MCF 10A (cell line): ENCODE measurements around the gene PLAGL1. TPM values are rescaled to one million over a fixed set of nuclear protein-coding genes. Genes with fewer than 3 reads are reported as not detected.

ENCODE experiments used
- BruUV-seq: library from RNA; stranded (reverse); fragments of 400-500 nt; replicated peaks from 2 replicates; lab custom pipeline; 2021; lab: Mats Ljungman, UMichigan
- CTCF ChIA-PET: fragments of 300-600 bp; sonication (Branson Sonifier 250); formaldehyde crosslinking; extraction: SDS; loops from one replicate; lab custom pipeline; 2021; ENCODE audit warnings: antibody characterized with exemption, inconsistent platforms; lab: Yijun Ruan, JAX
- POLR2A ChIA-PET: fragments of 300-600, 350-650 bp; sonication (Branson Sonifier 250); formaldehyde crosslinking; extraction: SDS; loops from one replicate; lab custom pipeline; 2020; ENCODE audit warnings: antibody characterized with exemption, inconsistent platforms; lab: Yijun Ruan, JAX
- DNase-seq: peaks from one replicate; pipeline ENCODE4 v3.0.0-alpha.2; 2018; ENCODE audit not compliant: unreplicated experiment
- H3K27ac Mint-ChIP-seq: one replicate; pipeline ENCODE4 v1.8.0; 2022; ENCODE audit warnings: mild to moderate bottlenecking, low read depth, mixed read lengths; ENCODE audit not compliant: unreplicated experiment
- H3K27me3 Mint-ChIP-seq: one replicate; pipeline ENCODE4 v1.8.0; 2022; ENCODE audit warnings: mixed read lengths; ENCODE audit not compliant: insufficient read depth, unreplicated experiment
- H3K36me3 Mint-ChIP-seq: one replicate; pipeline ENCODE4 v1.8.0; 2022; ENCODE audit warnings: mild to moderate bottlenecking, moderate library complexity, mixed read lengths; ENCODE audit not compliant: insufficient read depth, unreplicated experiment
- H3K4me1 Mint-ChIP-seq: one replicate; pipeline ENCODE4 v1.8.0; 2022; ENCODE audit warnings: mixed read lengths; ENCODE audit not compliant: insufficient read depth, unreplicated experiment
- H3K4me3 Mint-ChIP-seq: one replicate; pipeline ENCODE4 v1.8.0; 2022; ENCODE audit warnings: mild to moderate bottlenecking, moderate library complexity, mixed read lengths; ENCODE audit not compliant: unreplicated experiment
- H3K9me3 Mint-ChIP-seq: one replicate; pipeline ENCODE4 v1.8.0; 2022; ENCODE audit warnings: mixed read lengths; ENCODE audit not compliant: unreplicated experiment
- CTCF ChIP-seq: fragments of 200-600 bp; IDR thresholded peaks from one replicate; pipeline ENCODE4 v1.8.0; 2022; ENCODE audit warnings: antibody characterized with exemption, mild to moderate bottlenecking; ENCODE audit not compliant: unreplicated experiment
- intact Hi-C: fragments of 100-400 bp; cut with micrococcal nuclease; formaldehyde crosslinking; loops from 2 replicates; pipeline ENCODE4 v1.14.1; 2022
- total RNA-seq: library from RNA; stranded (reverse); gene quantifications from 2 replicates; pipeline ENCODE4 v1.2.3, GENCODE V29; 2022

PLAGL1 gene
- total RNA-seq, 1 experiment from 2014 or later = 52.1 TPM

GRCh38 chr6:143953922-143954321 lies 54.1 kb downstream of the PLAGL1 start:
- BruUV-seq = no TSS peak
- no peak overlapping the region for H3K4me3 Mint-ChIP-seq
- CTCF ChIA-PET = interaction anchor here (1.2 to 5.0 kb wide), 3 partner anchors 10 to 16 kb away, joined by 3 to 21 read pairs (median 11); no protein-coding TSS in a partner anchor

GRCh38 chr6:143952947-143953701 lies 54.9 kb downstream of the PLAGL1 start:
- BruUV-seq = no TSS peak
- no peak overlapping the region for H3K27ac Mint-ChIP-seq
- DNase-seq = no peak
- H3K4me1 Mint-ChIP-seq = no peaks in the 10 kb centered on the region
- ChIA-PET POLR2A (interaction anchor here (0.9 kb wide), 1 partner anchor 14 kb away, joined by 3 read pairs; no protein-coding TSS in a partner anchor), CTCF (interaction anchor here (0.6 to 5.0 kb wide), 5 partner anchors 9 to 61 kb away, joined by 3 to 21 read pairs (median 3); no protein-coding TSS in a partner anchor)
- no peak for TF ChIP-seq CTCF
- no peak overlapping the region for H3K4me3 Mint-ChIP-seq
- no peaks in the 10 kb centered on the region for H3K9me3 Mint-ChIP-seq
- H3K27me3 Mint-ChIP-seq = no peaks in the 10 kb centered on the region
- intact Hi-C loops = no loop called here
- H3K36me3 Mint-ChIP-seq = peaks cover 6% of the 10 kb centered on the region

More at GRCh38 chr6:143953922-143954321, 54.1 kb downstream of the PLAGL1 start:
- Mint-ChIP-seq H3K4me1 (no peaks in the 10 kb centered on the region), H3K27me3 (no peaks in the 10 kb centered on the region), H3K36me3 (peaks cover 3% of the 10 kb centered on the region), H3K9me3 (no peaks in the 10 kb centered on the region), H3K27ac (no peak overlapping the region)
- intact Hi-C loops = no loop called here
- POLR2A ChIA-PET = interaction anchor here (0.9 kb wide), 1 partner anchor 13 kb away, joined by 3 read pairs; no protein-coding TSS in a partner anchor
- no peak for DNase-seq
- TF ChIP-seq CTCF = no peak

DNA sequence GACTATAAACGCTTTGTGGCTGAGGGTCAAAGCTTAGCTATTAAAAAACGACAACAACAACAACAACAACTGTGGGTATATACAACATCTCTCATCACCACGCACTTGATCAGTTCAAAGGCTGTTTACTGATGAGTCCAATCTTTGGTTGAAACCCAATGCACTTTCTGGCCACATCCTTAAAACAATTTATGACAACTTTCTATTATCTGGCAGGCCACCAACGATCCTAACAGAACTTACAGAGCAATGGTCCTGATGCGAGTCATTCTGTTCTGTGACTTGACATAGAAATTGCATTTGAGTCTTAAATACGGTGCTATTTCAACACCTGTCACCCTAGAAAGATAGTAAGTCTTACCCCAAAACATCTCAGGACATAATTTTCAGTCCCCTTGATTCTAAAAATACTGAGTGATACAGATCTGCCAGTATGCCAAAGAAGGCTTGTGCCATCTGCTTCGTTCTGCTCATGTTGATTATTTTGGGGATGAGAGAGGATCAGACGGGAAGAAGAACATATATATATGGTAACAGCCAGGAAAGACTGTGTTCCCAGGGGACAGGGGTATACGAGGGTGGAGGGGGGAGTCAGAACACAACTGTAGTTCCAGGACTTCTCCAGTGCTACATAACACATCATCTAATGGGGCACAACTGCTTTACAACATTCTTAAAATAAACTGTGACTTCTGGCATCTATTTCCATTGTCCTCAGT lies 55.8 kb downstream of the PLAGL1 start:
- Mint-ChIP-seq H3K27me3 (no peaks in the 10 kb centered on the region), H3K4me3 (no peak overlapping the region), H3K36me3 (peaks cover 6% of the 10 kb centered on the region), H3K9me3 (no peaks in the 10 kb centered on the region), H3K27ac (no peak overlapping the region), H3K4me1 (no peaks in the 10 kb centered on the region)
- no TSS peak for BruUV-seq
- intact Hi-C loops = no loop called here
- CTCF ChIA-PET = interaction anchor here (0.6 to 5.0 kb wide), 6 partner anchors 8 to 62 kb away, joined by 3 to 27 read pairs (median 8); no protein-coding TSS in a partner anchor
- TF ChIP-seq CTCF = no peak
- POLR2A ChIA-PET = no interaction called here
- no peak for DNase-seq

DNA sequence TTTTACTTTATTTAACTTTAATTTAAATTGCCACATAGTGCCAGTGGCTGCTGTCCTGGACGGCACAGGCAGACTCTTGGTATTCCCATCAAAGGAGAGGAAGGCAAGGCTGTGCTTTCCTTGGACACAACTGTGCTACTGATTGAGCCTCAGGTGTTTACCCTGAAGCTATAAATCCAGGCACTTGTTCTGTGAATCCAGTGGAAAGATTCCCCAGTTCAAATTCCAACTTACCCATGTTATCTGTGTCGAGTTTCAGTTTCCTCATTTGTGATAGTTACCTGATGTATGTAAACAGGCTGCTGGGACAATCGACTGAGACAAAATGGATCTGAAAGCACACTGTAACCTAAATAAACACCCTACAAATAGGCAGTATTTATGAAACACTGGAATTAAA lies 57.2 kb downstream of the PLAGL1 start:
- TF ChIP-seq CTCF = no peak
- H3K4me3 Mint-ChIP-seq = no peak overlapping the region
- ChIA-PET POLR2A (interaction anchor here (0.8 kb wide), 1 partner anchor 99 kb away, joined by 3 read pairs; no protein-coding TSS in a partner anchor), CTCF (interaction anchor here (0.6 to 4.3 kb wide), 3 partner anchors 9 to 1383 kb away, joined by 3 to 27 read pairs (median 5); no protein-coding TSS in a partner anchor)
- H3K4me1 Mint-ChIP-seq = no peaks in the 10 kb centered on the region
- BruUV-seq = no TSS peak
- peaks cover 6% of the 10 kb centered on the region for H3K36me3 Mint-ChIP-seq
- H3K27me3 Mint-ChIP-seq = no peaks in the 10 kb centered on the region
- no peaks in the 10 kb centered on the region for H3K9me3 Mint-ChIP-seq
- intact Hi-C loops = no loop called here
- DNase-seq = no peak
- H3K27ac Mint-ChIP-seq = no peak overlapping the region
